ENCODE results near the gene BLOC1S3. TPM values are rescaled to one million over a fixed set of nuclear protein-coding genes. Genes with fewer than 3 reads are reported as not detected.

BLOC1S3 gene
- total RNA-seq, 2 experiments from 2014 or later = 16.3 to 20.4 TPM

DNA sequence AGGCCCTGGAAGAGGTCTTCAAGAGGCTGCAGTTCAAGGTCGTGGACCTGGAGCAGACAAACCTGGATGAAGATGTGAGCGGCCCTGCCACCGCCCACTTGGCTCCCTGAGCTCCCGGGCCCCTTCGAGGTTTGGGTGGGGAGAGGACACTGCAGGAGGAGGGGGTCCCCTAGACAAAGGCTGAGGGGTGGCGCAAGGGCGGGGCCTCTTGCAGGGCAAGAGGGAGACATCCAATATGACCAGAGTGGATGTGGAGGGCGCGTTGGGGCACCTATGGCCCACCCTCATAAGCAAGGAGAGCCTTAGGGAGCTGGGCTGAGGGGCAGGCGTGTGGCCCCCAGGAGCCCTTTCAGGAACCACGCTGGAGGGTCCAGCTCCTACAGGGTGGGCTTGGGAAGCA, 38.1 kb upstream of the BLOC1S3 start:
- no peaks in the 10 kb centered on the region for H3K27me3 Mint-ChIP-seq
- no peaks in the 10 kb centered on the region for H3K36me3 Mint-ChIP-seq (ENCODE audit: low read depth)
- ChIA-PET POLR2A (no interaction called here), CTCF (no interaction called here)
- no peaks in the 10 kb centered on the region for H3K9me3 Mint-ChIP-seq
- no peak overlapping the region for H3K27ac Mint-ChIP-seq
- H3K4me1 Mint-ChIP-seq = no peaks in the 10 kb centered on the region
- no peak overlapping the region for H3K4me3 Mint-ChIP-seq
- no peak for DNase-seq

- H3K4me3 Mint-ChIP-seq = no peak overlapping the region
These were observed 37.2 kb upstream of the BLOC1S3 start for GRCh38 chr19:45141203-45141900.

DNA sequence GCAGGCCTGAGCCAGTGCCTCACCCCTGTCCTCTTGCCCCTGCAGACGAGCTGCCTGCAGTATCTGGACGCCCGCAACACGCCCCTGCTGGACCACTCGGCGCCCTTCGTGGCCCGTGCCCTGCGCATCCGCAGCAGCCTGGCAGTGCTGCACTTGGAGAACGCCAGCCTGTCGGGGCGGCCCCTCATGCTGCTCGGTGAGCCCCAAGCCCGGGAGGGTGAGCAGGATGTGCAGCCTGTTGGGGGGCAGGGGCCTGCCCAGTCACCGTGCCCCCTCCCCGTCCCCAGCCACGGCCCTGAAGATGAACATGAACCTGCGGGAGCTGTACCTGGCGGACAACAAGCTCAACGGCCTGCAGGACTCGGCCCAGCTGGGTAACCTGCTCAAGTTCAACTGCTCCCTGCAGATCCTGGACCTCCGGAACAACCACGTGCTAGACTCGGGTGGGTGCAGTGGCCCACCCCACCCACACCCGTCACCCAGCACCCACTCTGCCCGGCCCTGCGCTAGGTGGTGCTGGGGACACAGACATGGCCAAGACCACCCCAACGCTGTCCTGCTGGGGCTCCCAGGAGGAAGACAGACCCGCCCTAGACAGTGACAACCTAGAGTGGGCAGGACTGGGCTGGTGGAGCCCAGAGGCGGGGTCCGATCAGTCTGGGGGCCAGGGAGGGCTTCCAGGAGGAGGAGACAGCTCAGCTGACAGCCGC, 36.4 kb upstream of the BLOC1S3 start:
- no peaks in the 10 kb centered on the region for H3K4me1 Mint-ChIP-seq
- no peak for DNase-seq
- POLR2A ChIA-PET = no interaction called here
- no peaks in the 10 kb centered on the region for H3K36me3 Mint-ChIP-seq (ENCODE audit: low read depth)
- H3K9me3 Mint-ChIP-seq = no peaks in the 10 kb centered on the region
- CTCF ChIA-PET = interaction anchor here (1.9 kb wide), 1 partner anchor 11 kb away, joined by 5 read pairs; no protein-coding TSS in a partner anchor
- H3K27ac Mint-ChIP-seq = no peak overlapping the region
- H3K27me3 Mint-ChIP-seq = no peaks in the 10 kb centered on the region
- no peak overlapping the region for H3K4me3 Mint-ChIP-seq

More at GRCh38 chr19:45141203-45141900, 37.2 kb upstream of the BLOC1S3 start:
- no peaks in the 10 kb centered on the region for H3K4me1 Mint-ChIP-seq
- ChIA-PET POLR2A (no interaction called here), CTCF (no interaction called here)
- no peak for DNase-seq
- H3K36me3 Mint-ChIP-seq (ENCODE audit: low read depth) = no peaks in the 10 kb centered on the region
- H3K27ac Mint-ChIP-seq = no peak overlapping the region
- H3K27me3 Mint-ChIP-seq = no peaks in the 10 kb centered on the region
- H3K9me3 Mint-ChIP-seq = no peaks in the 10 kb centered on the region

DNA sequence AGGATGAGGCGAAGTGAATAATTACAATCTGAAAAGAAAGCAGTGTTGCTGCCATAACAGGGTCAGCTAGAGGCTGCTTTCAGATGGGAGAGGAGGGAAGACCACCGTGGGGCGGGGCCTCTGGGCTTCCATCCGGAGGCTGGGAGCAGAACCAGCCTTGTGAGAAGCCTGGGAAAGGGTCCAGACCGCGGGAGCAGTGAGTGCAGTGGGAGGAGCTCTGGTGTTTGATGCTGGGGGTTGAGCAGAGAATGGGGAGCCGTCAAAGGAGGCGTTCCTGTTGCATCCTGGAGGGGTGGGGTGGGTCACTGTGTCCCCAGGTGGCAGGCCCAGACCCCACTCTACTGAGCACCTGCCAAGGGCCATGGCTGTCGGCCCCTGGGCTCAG, 35.9 kb upstream of the BLOC1S3 start:
- ChIA-PET POLR2A (interaction anchor here (0.9 kb wide), 1 partner anchor 10 kb away, joined by 3 read pairs; no protein-coding TSS in a partner anchor), CTCF (interaction anchor here (1.1 to 1.9 kb wide), 2 partner anchors 12 kb away, joined by 3 to 5 read pairs; no protein-coding TSS in a partner anchor)
- H3K4me1 Mint-ChIP-seq = no peaks in the 10 kb centered on the region
- H3K4me3 Mint-ChIP-seq = no peak overlapping the region
- no peaks in the 10 kb centered on the region for H3K27me3 Mint-ChIP-seq
- no peak overlapping the region for H3K27ac Mint-ChIP-seq
- H3K36me3 Mint-ChIP-seq (ENCODE audit: low read depth) = no peaks in the 10 kb centered on the region
- no peaks in the 10 kb centered on the region for H3K9me3 Mint-ChIP-seq
- no peak for DNase-seq

DNA sequence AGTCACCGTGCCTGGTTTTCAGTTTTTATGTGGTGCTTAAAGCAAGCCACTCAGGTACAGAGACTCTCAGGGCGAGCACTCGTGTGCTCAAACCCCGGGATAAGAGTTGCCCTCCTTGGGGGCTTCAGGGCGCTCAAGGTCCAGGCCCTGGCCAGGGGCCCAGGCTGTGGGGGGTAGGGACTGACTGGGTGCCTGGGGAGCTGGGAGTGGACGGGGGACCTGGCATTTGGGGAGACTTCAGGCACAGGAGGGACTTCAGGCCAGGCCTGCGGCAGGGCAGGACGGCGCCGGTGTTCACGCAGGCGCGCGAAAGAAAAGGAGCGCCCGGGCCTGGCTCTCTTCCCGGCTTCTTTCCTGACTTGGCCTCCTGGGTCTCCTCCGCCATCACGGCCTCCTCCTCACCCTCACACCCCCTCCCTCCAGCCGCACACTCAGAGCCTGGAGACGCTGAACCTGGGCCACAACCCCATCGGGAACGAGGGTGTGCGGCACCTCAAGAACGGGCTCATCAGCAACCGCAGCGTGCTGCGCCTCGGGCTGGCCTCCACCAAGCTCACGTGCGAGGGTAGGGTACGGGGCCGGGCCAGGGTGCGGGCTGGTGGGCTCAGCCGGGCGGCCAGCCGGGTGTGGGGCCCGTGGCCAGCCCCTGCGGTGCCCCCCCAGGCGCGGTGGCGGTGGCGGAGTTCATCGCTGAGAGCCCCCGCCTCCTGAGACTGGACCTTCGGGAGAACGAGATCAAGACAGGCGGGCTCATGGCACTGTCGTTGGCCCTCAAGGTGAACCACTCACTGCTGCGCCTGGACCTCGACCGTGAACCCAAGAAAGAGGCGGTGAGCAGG, 33.9 kb upstream of the BLOC1S3 start:
- Mint-ChIP-seq H3K27me3 (no peaks in the 10 kb centered on the region), H3K36me3 (ENCODE audit: low read depth) (no peaks in the 10 kb centered on the region), H3K27ac (no peak overlapping the region), H3K4me3 (no peak overlapping the region), H3K9me3 (no peaks in the 10 kb centered on the region), H3K4me1 (peaks cover 5% of the 10 kb centered on the region)
- DNase-seq = no peak
- CTCF ChIA-PET = interaction anchor here (0.6 to 0.8 kb wide), 2 partner anchors 28 to 317 kb away, joined by 3 read pairs; no protein-coding TSS in a partner anchor
- POLR2A ChIA-PET = no interaction called here

GRCh38 chr19:45145270-45146189, 33.1 kb upstream of the BLOC1S3 start:
- no peak for DNase-seq
- no peaks in the 10 kb centered on the region for H3K9me3 Mint-ChIP-seq
- no peak overlapping the region for H3K27ac Mint-ChIP-seq
- H3K4me3 Mint-ChIP-seq = no peak overlapping the region
- CTCF ChIA-PET = interaction anchor here (0.6 kb wide), 1 partner anchor 318 kb away, joined by 3 read pairs; no protein-coding TSS in a partner anchor
- H3K36me3 Mint-ChIP-seq (ENCODE audit: low read depth) = no peaks in the 10 kb centered on the region
- H3K27me3 Mint-ChIP-seq = no peaks in the 10 kb centered on the region
- POLR2A ChIA-PET = no interaction called here
- H3K4me1 Mint-ChIP-seq = peaks cover 5% of the 10 kb centered on the region

GRCh38 chr19:45146251-45146650, 32.3 kb upstream of the BLOC1S3 start:
- H3K36me3 Mint-ChIP-seq (ENCODE audit: low read depth) = no peaks in the 10 kb centered on the region
- H3K4me3 Mint-ChIP-seq = no peak overlapping the region
- peaks cover under 1% of the 10 kb centered on the region for H3K27me3 Mint-ChIP-seq
- H3K4me1 Mint-ChIP-seq = peaks cover 5% of the 10 kb centered on the region
- no peak for DNase-seq
- ChIA-PET CTCF (no interaction called here), POLR2A (no interaction called here)
- no peaks in the 10 kb centered on the region for H3K9me3 Mint-ChIP-seq
- H3K27ac Mint-ChIP-seq = no peak overlapping the region

- no peak for DNase-seq
- H3K9me3 Mint-ChIP-seq = no peaks in the 10 kb centered on the region
- no peak overlapping the region for H3K27ac Mint-ChIP-seq
- no peak overlapping the region for H3K4me3 Mint-ChIP-seq
- no peaks in the 10 kb centered on the region for H3K36me3 Mint-ChIP-seq (ENCODE audit: low read depth)
- H3K27me3 Mint-ChIP-seq = peaks cover 6% of the 10 kb centered on the region
- CTCF ChIA-PET = no interaction called here
- POLR2A ChIA-PET = no interaction called here
- peaks cover 10% of the 10 kb centered on the region for H3K4me1 Mint-ChIP-seq
These were observed 31.8 kb upstream of the BLOC1S3 start for GRCh38 chr19:45146741-45147205.

DNA sequence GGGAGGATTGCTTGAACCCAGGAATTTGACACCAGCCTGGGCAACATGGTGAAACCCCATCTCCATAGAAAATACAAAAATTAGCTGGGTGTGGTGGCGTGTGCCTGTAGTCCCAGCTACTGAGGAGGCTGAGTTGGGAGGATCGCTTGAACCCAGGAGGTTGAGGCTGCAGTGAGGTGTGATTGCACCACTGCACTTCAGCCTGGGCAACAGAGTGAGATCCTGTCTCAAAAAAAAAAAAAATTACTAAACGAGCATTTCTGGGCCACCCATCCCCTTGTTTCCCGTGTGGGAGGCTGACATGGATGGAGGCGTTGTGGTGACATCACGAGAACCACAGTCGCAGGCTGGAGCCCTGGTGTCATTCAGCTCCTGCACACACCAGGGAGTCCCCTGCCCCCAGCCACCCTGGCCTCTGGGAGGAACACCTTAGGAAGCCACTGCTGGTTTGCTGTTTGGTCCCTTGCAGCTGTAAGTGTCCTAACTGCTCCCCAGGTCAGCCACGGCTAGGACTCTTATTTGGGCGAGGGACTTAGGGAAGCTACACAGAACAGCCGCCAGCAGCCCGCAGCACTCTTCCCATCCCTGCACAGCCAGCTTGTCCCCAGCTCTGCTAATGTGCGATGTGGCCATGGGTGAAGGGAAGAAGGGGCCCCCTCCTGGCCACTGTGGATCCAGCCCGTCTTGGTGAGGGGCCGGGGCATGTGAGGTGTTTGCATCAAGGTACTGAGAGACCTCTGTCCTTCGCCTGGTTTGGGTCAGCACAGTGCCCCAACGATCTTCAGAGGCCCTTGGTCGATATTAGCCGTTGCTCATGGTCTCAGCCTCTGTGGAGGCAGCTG, 30.5 kb upstream of the BLOC1S3 start:
- no peak overlapping the region for H3K4me3 Mint-ChIP-seq
- ChIA-PET CTCF (interaction anchor here (1.5 kb wide), 1 partner anchor 23 kb away, joined by 3 read pairs; no protein-coding TSS in a partner anchor), POLR2A (no interaction called here)
- H3K36me3 Mint-ChIP-seq (ENCODE audit: low read depth) = peaks cover 4% of the 10 kb centered on the region
- peaks cover 2% of the 10 kb centered on the region for H3K9me3 Mint-ChIP-seq
- H3K4me1 Mint-ChIP-seq = peaks cover 16% of the 10 kb centered on the region
- no peak for DNase-seq
- no peak overlapping the region for H3K27ac Mint-ChIP-seq
- H3K27me3 Mint-ChIP-seq = peaks cover 11% of the 10 kb centered on the region

- no peak for DNase-seq
- peaks cover 4% of the 10 kb centered on the region for H3K36me3 Mint-ChIP-seq (ENCODE audit: low read depth)
- peaks cover 17% of the 10 kb centered on the region for H3K27me3 Mint-ChIP-seq
- H3K9me3 Mint-ChIP-seq = peaks cover 2% of the 10 kb centered on the region
- H3K27ac Mint-ChIP-seq = no peak overlapping the region
- H3K4me1 Mint-ChIP-seq = peaks cover 24% of the 10 kb centered on the region
- H3K4me3 Mint-ChIP-seq = no peak overlapping the region
- ChIA-PET POLR2A (interaction anchor here (1.0 to 2.5 kb wide), 3 partner anchors 18 to 29 kb away, joined by 3 to 6 read pairs (median 5); partner anchors contain the start of gene BLOC1S3), CTCF (interaction anchor here (0.7 to 1.5 kb wide), 3 partner anchors 24 to 668 kb away, joined by 3 to 5 read pairs (median 3); partner anchors contain the start of genes BLOC1S3 and TRAPPC6A)
These were observed 29.5 kb upstream of the BLOC1S3 start for GRCh38 chr19:45149129-45149528.

DNA sequence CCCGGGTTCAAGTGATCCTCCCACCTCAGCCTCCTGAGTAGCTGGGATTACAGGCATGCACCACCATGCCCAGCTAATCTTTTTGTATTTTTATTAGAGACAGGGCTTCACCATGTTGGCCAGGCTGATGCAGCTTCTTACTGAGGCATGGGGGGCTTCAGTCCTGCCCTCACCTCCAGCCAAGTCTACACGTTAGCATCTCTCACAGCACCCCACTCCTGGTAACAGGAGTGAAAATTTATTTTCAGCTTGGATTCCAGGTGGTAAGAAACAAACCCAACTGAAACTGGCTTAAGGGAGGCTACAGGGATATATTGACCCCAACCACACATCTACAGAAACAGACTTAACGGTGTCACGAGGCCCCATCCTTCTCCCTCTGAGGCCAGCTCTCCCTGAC, 28.4 kb upstream of the BLOC1S3 start:
- peaks cover 2% of the 10 kb centered on the region for H3K9me3 Mint-ChIP-seq
- POLR2A ChIA-PET = interaction anchor here (1.0 to 2.5 kb wide), 3 partner anchors 17 to 28 kb away, joined by 3 to 6 read pairs (median 5); partner anchors contain the start of gene BLOC1S3

More for the DNA sequence above, 28.4 kb upstream of the BLOC1S3 start:
- H3K4me1 Mint-ChIP-seq = peaks cover 28% of the 10 kb centered on the region
- no peak overlapping the region for H3K4me3 Mint-ChIP-seq
- H3K27me3 Mint-ChIP-seq = peaks cover 21% of the 10 kb centered on the region
- H3K27ac Mint-ChIP-seq = no peak overlapping the region
- DNase-seq = no peak
- H3K36me3 Mint-ChIP-seq (ENCODE audit: low read depth) = peaks cover 4% of the 10 kb centered on the region
- CTCF ChIA-PET = no interaction called here
